Amygdala (tissue), 56 donors: ENCODE results near the gene RALGDS.
"Not testable (repeated sequence)": the region's sequence is repeated elsewhere in the genome, so short reads cannot be mapped to it uniquely, and the experiment has no call there.

ENCODE experiments used
- DNase-seq, 56 donors: peaks; one replicate each; lab custom pipeline; 2025; lab: John Stamatoyannopoulos, UW

RALGDS gene

DNA sequence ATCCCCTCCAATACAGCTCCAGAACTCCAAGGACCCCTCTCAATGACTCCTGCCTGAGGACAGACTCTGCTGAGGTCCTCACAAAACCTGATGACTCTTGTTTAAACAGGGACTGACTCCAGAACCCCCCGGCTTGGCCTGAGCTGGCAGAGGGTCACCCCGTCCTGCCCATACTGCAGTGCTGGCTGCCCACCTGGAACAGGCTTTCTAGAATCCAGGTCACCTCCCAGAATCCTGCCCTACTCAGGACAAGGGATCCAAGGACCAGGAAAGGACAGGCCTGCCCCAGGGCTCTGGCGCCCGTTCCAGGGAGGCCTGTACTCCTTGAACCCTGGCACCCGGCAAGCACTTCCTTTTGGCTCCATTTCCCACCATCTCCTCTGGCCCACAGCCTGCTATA, 22.2 kb downstream of the RALGDS start:
- no peak for DNase-seq

DNA sequence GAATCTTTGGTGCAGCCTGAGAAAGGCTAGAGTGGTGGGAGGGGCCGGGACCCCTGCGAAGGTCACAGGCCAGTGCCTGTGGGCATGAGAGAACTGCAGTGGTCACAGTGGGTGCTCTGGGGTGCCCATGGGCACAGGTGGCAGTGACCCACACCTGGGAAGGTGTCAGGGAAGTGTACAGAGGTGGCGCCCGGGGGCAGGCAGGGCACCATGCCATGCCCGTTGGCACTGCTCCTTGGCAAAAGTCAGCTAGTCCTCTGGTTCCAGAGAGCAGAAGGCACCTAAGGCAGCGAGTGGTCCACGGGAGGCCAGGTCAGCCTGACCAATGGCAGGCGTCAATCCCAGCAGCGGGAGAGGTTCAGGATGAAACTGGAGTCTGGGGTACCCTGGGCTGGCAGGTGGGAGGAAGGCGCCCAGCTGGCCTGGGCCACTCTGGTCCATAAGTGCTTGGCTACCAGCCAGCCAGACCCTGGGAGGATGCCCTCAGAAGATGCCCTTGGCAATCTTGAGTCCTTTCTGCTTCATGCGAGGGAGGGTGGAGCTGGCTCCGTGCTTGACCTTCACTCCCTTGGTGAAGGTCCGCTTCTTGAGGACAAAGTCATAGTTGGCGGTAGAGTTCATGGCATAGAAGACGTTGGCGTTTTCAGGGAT, 22.8 kb downstream of the RALGDS start:
- DNase-seq = no peak

DNA sequence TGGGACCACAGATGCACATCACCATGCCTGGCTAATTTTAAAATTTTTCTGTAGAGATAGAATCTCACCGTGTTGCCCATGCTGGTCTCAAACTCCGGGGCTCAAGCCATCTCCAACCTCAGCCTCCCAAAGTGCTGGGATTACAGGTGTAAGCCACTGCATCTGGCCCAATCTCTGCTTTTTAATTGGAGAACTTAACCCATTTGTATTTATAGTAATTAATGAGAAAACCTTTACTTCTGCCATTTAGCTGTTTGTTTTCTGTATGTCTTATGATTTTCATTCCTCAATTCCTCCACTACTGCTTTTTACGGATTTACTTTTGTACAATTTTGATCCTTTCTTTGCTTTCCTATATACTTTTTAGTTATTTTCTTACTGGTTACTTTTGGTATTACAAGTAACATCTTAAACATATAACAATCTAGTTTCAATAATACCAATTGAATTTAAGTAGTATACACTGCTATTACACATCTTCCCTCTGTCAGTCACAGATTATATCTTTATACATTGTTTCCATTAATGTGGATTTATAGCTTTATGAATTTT, 26.1 kb downstream of the RALGDS start:
- DNase-seq = no peak

DNA sequence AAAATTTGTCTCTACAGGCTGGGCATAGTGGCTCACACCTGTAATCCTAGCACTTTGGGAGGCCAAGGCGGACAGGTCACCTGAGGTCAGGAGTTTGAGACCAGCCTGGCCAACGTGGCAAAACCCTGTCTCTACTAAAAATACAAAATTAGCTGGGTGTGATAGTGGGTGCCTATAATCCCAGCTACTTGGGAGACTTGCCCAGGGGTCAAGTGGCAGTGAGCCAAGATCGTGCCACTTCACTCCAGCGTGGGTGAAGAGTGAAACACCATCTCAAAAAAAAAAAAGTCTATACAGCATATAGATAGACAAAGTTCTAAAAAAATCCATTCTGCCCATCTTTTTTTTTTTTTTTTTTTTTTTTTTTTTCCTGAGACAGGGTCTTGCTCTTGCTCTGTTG, 26.7 kb downstream of the RALGDS start:
- DNase-seq = not testable (repeated sequence)

DNA sequence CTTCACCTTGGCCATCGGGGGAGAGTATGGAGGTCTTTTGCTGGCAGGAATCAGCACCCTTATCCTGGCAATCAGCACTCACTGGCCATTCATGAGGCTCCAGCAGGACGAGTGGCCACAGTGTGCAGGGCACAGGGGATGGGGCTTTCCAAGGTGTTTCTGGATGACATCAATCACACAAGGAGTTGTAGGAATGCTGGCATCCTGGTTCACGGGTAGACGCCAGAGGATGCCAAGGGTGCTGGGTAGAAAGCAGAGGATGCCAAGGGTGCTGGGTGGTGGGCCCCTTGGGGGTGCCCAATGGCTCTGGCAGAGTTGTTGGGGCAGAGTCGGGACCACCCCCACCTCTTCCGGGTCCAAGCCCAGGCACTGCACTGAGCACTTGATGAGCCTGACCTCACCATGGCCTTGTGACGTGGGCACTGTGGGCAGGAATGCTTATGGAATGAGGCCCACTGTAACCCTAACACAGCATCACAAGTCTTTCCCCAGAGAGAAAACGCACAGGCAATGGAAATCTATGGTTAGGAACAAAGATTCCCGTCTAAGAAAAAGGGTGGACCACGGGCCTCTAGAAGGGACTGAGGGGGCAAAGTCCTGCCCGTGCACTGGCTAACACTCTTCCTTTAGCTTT, 30.2 kb downstream of the RALGDS start:
- DNase-seq = no peak

DNA sequence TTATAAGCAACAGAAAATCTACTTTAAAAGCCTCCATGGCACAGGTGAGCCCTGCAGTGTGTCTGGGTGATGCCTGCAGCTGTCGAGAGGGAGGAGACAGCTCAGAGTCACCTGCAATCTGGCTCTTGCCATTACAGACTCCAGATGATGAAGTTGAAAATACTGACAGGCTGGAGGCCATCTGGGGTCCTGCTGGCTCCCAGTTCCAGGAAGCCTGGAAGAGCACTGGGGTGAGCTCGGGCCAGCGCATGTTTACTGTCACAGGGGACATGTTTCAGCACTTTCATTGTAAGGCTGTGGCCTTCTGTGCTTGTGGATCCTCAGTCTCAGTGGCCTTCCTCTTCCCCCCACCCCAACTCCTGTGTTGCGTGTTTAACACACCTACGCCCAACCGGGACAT, 30.9 kb downstream of the RALGDS start:
- no peak for DNase-seq

DNA sequence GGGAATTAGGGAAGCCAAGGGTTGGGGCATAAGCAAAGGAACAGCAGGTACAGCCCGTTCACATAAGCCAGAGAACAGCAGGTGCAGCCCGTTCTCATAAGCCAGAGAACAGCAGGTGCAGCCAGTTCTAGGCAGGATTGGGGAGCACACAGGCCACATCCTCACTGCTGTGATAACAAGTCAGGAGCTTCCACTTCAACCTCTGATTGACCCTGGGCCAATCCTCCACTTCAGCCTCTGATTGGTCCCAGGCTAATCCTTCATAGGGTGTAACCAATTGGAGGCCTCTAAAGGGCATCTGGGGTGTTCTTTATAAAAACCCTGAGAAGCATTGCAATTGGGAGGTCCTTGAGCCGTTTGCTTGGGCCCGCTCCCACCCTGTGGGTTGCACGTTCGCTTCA, 31.8 kb downstream of the RALGDS start:
- no peak for DNase-seq

DNA sequence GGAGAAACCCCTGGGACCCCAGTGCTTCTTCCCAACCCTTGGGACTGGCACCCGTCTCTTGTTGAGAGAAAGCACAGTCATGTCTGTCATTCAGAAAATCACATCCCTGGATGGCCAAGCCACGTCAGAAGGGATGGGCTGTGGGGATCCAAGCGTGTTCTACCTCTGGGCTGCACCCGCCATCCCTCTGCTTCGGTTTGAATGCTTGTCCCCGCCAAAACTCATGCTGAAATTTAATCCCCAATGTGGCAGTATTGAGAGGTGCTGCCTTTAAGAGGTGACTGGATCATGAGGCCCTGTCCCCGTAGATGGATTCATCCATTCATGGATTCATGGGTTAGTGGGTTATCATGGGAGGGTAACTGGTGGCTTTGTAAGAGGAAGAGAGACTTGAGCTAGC, 32.3 kb downstream of the RALGDS start:
- DNase-seq = no peak

DNA sequence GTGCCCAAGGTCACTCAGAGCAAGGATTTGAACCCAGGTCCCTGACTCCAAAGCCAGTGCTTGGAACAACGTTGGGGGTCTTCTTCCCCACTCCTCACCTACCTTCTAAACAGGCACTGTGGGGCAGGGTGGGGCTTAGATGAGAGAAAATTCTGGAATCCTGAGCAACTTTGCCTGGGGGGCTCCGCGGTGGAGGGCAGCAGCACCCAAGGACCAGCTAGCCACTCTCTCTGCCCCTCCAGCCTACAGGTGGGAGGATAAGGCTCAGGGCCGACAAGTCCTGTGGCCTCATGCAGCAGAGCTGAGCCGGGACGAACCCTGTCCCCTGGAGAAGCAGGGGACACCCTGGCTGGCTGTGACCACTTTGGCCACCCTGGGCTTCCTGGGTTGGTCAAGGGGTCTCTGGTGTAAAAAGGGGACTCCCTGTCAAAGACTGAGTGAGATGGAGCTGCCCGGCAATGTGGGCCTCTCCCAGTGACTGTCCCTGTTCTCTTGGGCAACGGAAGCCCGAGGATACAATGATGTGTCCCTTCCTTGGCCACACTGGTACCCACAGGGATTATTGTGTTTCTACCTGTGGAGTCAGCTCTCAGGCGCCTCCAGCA, 32.8 kb downstream of the RALGDS start:
- DNase-seq = no peak

DNA sequence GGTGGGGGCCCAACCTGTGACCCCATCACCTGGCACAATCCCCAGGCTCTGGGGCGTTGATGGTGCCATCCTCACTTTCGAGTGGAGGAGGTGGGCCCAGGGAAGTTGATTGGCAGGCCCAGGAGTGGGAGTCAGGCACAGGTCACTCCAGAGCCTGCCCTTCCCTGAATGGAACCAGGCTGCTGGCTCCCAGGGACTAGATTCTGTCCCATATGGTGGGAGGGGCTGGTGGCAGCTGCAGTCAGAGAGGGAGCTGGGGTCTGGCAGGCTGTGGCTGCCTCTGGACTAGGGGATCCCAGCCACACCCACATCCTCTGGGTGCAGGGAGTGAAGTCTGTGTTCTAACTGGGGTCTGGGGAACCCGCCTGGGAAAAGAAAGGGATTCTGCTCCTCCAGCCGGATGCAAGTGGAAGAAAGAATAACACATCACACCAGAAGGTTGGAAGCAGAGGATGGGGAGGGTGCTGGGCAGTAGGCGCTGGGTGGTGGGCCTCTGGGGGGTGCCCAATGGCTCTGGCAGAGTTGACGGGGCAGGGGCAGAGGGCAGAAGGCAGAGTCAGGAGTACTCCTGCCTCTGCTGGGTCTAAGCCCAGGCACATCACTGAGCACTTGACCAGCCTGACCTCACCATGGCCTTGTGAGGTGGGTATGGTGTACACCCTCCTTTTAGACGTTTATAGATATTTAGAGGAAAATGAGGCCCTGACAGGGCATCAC, 33.5 kb downstream of the RALGDS start:
- DNase-seq = no peak

DNA sequence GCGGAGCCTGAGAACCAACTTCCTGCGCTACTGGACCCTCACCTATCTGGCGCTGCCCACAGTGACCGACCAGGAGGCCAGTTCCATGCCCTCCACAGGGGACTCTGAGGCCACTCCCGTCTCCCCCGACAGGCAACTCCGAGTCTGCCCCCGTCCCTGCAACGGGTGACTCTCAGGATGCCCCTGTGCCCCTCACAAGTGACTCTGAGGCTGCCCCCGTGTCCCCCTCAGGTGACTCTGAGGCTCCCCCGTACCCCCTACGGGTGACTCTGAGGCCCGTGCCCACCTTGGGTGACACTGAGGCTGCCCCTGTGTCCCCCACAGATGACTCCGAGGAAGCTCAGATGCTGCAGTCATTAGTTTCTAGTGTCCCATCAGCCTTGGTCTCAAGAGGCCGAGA, 34.1 kb downstream of the RALGDS start:
- DNase-seq = no peak

DNA sequence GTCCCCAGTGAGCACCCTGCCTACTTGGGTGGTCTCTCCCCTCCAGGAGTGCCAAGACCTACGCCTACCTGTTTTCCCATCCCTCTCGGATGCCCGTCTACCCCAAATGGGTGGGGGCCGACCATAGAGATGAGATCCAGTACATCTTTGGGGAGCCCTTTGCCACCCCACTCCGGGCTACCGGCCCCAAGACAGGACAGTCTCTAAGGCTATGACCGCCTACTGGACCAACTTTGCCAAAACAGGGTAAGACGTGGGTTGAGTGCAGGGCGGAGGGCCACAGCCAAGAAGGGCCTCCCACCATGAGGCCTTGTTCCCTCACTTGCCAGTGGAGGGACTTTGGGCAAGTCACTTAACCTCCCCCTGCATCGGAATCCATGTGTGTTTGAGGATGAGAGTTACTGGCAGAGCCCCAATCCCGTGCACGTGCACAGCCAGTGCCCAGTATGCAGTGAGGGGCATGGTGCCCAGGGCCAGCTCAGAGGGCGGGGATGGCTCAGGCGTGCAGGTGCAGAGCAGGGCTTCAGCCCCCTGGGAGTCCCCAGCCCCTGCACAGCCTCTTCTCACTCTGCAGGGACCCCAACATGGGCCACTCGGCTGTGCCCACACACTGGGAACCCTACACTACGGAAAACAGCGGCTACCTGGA, 34.7 kb downstream of the RALGDS start:
- DNase-seq = not testable (repeated sequence)

DNA sequence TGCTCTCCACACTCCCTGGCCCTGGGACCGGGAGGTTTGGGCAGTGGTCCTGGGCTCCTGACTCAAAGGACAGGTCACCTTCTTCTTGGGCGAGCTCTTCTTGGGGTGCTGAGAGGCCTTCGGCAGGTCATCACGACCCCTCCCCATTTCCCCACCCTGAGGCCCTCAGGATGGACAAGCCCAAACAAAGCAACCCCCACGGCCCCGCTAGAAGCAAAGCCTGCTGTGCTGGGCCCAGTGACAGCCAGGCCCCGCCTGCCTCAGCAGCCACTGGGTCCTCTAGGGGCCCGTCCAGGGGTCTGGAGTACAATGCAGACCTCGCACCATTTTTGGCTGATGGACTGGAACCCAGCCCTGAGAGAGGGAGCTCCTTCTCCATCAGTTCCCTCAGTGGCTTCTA, 37.4 kb downstream of the RALGDS start:
- DNase-seq = not testable (repeated sequence)

DNA sequence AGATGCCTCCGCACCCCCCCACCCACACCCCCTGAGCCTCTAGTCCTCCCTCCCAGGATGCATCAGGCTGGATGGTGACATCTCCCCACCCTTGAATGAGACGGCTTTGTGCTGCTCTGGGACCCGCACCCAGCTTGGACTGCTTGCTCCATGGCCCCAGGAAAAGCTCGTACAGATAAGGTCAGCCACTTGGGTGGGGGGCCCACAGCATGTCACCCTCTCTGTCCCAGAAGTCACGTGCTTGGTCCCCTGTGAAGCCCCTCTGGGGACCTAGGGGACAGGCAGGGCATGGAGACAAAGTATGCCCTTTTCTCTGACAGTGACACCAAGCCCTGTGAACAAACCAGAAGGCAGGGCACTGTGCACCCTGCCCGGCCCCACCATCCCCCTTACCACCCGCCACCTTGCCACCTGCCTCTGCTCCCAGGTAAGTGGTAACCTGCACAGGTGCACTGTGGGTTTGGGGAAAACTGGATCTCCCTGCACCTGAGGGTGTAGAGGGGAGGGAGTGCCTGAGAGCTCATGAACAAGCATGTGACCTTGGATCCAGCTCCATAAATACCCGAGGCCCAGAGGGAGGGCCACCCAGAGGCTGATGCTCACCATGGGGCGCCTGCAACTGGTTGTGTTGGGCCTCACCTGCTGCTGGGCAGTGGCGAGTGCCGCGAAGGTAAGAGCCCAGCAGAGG, 38.9 kb downstream of the RALGDS start:
- DNase-seq = not testable (repeated sequence)

DNA sequence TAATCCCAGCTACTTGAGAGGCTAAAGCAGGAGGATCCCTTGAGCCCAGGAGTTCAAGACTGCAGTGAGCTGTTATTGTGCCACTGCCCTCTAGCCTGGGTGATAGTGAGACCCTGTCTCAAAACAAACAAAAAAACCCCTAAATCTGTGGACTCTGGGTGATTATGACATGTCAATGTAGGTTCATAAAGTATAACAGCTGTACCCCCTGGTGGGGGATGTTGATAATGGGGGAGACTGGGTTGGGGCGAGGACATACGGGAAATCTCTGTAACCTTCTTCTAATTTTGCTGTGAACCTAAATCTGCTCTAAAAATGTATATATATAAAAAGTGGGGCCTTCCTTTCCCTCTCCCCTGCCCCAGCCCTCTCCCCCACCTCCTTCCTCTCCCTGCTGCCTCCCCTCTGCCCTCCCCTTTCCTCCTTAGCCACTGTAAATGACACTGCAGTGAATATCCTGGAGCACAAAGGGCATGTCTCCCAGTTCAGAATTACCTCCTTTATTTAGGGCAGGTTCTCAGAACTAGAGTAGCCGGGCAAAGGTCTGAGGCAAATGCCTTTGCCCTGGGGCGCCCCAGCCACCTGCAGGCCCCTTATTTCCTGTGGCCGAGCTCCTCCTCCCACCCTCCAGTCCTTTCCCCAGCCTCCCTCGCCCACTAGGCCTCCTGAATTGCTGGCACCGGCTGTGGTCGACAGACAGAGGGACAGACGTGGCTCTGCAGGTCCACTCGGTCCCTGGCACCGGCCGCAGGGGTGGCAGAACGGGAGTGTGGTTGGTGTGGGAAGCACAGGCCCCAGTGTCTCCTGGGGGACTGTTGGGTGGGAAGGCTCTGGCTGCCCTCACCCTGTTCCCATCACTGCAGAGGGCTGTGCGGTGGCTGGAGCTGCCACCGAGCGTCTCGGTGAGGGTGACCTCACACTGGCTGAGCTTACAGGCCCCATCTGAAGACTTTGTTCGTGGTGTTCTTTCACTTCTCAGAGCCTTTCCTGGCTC, 40.0 kb downstream of the RALGDS start:
- not testable (repeated sequence) for DNase-seq

DNA sequence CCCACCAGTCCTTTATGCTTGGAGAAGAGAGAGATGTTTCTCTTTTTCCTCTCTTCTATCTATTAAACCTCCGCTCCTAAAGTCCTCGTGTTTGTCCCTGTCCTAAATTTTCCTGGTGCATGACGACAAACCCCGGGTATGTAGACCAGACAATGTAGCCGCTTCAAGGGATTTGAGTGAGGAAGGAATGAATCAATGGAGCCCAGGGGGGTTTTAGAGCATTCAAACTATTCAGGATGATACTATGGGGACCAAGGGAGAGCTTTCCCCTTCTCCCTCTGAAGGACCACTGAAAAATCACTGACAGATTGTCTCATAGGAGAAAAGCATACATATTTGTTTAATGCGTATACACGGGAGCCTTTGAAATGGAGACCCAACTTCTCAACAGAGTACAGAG, 40.9 kb downstream of the RALGDS start:
- DNase-seq = no peak

DNA sequence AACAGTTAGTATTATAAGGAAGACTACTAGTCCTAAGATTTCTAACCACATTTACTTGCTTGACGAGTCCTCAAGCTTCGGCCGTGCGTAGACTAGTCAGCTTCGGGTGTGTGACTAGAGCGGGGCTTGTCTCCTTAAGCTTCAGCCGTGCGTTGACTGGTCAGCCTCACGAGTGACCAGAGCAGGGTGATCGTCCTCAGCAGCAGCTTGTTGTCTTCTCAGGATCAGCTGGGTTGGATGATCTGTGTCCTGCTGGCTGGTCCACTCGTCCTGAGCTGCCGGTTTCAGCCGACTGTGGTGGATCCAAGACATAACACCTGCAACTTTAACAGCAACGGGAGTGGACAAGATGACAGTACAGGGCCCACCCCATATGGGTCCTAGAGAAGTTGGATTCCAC, 42.6 kb downstream of the RALGDS start:
- DNase-seq = no peak

DNA sequence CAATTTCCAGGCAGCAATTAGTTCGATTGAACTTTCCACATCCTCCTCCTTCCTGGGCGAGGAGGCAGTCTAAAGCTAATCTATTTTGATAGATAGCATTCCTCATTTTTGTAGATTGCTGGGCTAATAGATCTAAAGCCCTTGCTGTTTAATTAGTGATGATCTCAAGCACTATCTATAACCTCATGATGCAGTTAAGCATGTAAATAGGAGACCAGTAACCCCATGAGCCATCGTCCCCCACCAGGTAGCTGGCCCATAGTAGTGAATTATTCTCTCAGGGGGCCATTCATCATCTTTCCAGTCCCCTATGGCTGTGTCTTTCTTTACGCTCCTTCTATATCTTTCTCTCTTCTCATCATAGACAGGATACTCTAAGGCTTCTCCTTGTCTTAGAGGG, 44.3 kb downstream of the RALGDS start:
- no peak for DNase-seq
